H9 (cell line): Measurements from ENCODE around the gene NPC1. TPM values are rescaled to one million over a fixed set of nuclear protein-coding genes. Genes with fewer than 3 reads are reported as not detected.

Experiments
- DNase-seq: peaks from one replicate; pipeline ENCODE4 v3.0.0-alpha.2; 2017
- H2AFZ ChIP-seq: one replicate; pipeline ENCODE4 v1.6.1; 2013; ENCODE audit warnings: mild to moderate bottlenecking, low read length, control low read depth, moderate library complexity
- H2AK5ac ChIP-seq: 2 replicates; pipeline ENCODE4 v1.6.1; 2013; ENCODE audit warnings: low read length, control low read depth, mixed read lengths; ENCODE audit not compliant: insufficient read length
- H2BK120ac ChIP-seq: one replicate; pipeline ENCODE4 v1.6.1; 2013; ENCODE audit warnings: low read depth, mild to moderate bottlenecking, low read length, control low read depth, inconsistent platforms; ENCODE audit not compliant: poor library complexity, severe bottlenecking
- H2BK12ac ChIP-seq: 2 replicates; pipeline ENCODE4 v1.6.1; 2013; ENCODE audit warnings: low read length, control low read depth, mixed read lengths, low read depth; ENCODE audit not compliant: insufficient read length
- H2BK15ac ChIP-seq: 2 replicates; pipeline ENCODE4 v1.6.1; 2013; ENCODE audit warnings: low read depth, low read length, control low read depth
- H2BK20ac ChIP-seq: one replicate; pipeline ENCODE4 v1.6.1; 2013; ENCODE audit warnings: low read depth, mild to moderate bottlenecking, low read length, control low read depth, inconsistent platforms; ENCODE audit not compliant: poor library complexity, severe bottlenecking
- H2BK5ac ChIP-seq: 2 replicates; pipeline ENCODE4 v1.6.1; 2013; ENCODE audit warnings: low read length, control low read depth, mixed read lengths; ENCODE audit not compliant: insufficient read length
- H3K14ac ChIP-seq: 2 replicates; pipeline ENCODE4 v1.6.1; 2013; ENCODE audit warnings: low read length, control low read depth; ENCODE audit not compliant: insufficient read depth
- H3K18ac ChIP-seq: 2 replicates; pipeline ENCODE4 v1.6.1; 2013; ENCODE audit warnings: low read depth, mild to moderate bottlenecking, mixed read lengths, low read length, control low read depth; ENCODE audit not compliant: insufficient read length
- H3K23ac ChIP-seq: 2 replicates; pipeline ENCODE4 v1.6.1; 2013; ENCODE audit warnings: low read length, control low read depth, mixed read lengths, low read depth; ENCODE audit not compliant: insufficient read length
- H3K23me2 ChIP-seq: 2 replicates; pipeline ENCODE4 v1.6.1; 2013; ENCODE audit warnings: low read depth, mild to moderate bottlenecking, mixed read lengths, low read length, control low read depth; ENCODE audit not compliant: insufficient read length, poor library complexity, severe bottlenecking
- H3K27ac ChIP-seq: 2 replicates; pipeline ENCODE4 v1.5.1; 2013; ENCODE audit warnings: low read length, control low read depth, mixed read lengths, low read depth; ENCODE audit not compliant: insufficient read length
- H3K27me3 ChIP-seq: 2 replicates; pipeline ENCODE4 v1.6.1; 2013; ENCODE audit warnings: low read length, control low read depth, inconsistent platforms; ENCODE audit not compliant: insufficient read depth
- H3K4ac ChIP-seq: 2 replicates; pipeline ENCODE4 v1.6.1; 2013; ENCODE audit warnings: low read depth, mild to moderate bottlenecking, control low read depth, inconsistent platforms, low read length, moderate library complexity
- H3K4me1 ChIP-seq: 2 replicates; pipeline ENCODE4 v1.6.1; 2013; ENCODE audit warnings: low read length, control low read depth, inconsistent platforms; ENCODE audit not compliant: insufficient read depth
- H3K4me2 ChIP-seq: 2 replicates; pipeline ENCODE4 v1.6.1; 2013; ENCODE audit warnings: low read length, control low read depth, mixed read lengths; ENCODE audit not compliant: insufficient read length, insufficient read depth
- H3K56ac ChIP-seq: 2 replicates; pipeline ENCODE4 v1.6.1; 2013; ENCODE audit warnings: low read depth, mild to moderate bottlenecking, mixed read lengths, low read length, control low read depth; ENCODE audit not compliant: insufficient read length
- H3K79me1 ChIP-seq: 2 replicates; pipeline ENCODE4 v1.6.1; 2013; ENCODE audit warnings: low read depth, mild to moderate bottlenecking, moderate library complexity, low read length, control low read depth, inconsistent platforms; ENCODE audit not compliant: insufficient read depth, poor library complexity, severe bottlenecking
- H3K79me2 ChIP-seq: 2 replicates; pipeline ENCODE4 v1.6.1; 2013; ENCODE audit warnings: low read length, control low read depth, inconsistent platforms; ENCODE audit not compliant: insufficient read depth
- H3K9ac ChIP-seq: 2 replicates; pipeline ENCODE4 v1.6.1; 2013; ENCODE audit warnings: low read length, control low read depth, mixed read lengths; ENCODE audit not compliant: insufficient read length; ENCODE audit errors: extremely low read depth
- H3K9me3 ChIP-seq: one replicate; pipeline ENCODE4 v1.6.1; 2013; ENCODE audit warnings: low read depth, low read length, inconsistent platforms; ENCODE audit not compliant: control insufficient read depth
- H3T11ph ChIP-seq: one replicate; pipeline ENCODE4 v1.6.1; 2013; ENCODE audit warnings: mild to moderate bottlenecking, low read length, control low read depth, inconsistent platforms
- H4K20me1 ChIP-seq: one replicate; pipeline ENCODE4 v1.6.1; 2013; ENCODE audit not compliant: control insufficient read depth, insufficient read length, insufficient read depth
- H4K5ac ChIP-seq: 2 replicates; pipeline ENCODE4 v1.6.1; 2013; ENCODE audit warnings: low read depth, mild to moderate bottlenecking, mixed read lengths, low read length, control low read depth; ENCODE audit not compliant: insufficient read length
- H4K8ac ChIP-seq: replicated peaks from 2 replicates; pipeline ENCODE4 v1.6.1; 2013; ENCODE audit warnings: low read length, control low read depth, mixed read lengths, low read depth; ENCODE audit not compliant: insufficient read length
- H4K91ac ChIP-seq: 2 replicates; pipeline ENCODE4 v1.6.1; 2013; ENCODE audit warnings: low read depth, mild to moderate bottlenecking, moderate library complexity, mixed read lengths, low read length, control low read depth; ENCODE audit not compliant: insufficient read length
- H3K27ac Mint-ChIP-seq, 3 experiments: 2 replicates in 2 of 3; 3 replicates in 1 of 3; pipeline ENCODE4 v1.8.0; 2020 to 2021; ENCODE audit warnings: mixed read lengths in 3 of 3, mild to moderate bottlenecking in 1 of 3, moderate library complexity in 1 of 3
- H3K27me3 Mint-ChIP-seq: 2 replicates; pipeline ENCODE4 v1.8.0; 2021; ENCODE audit warnings: low read depth, mild to moderate bottlenecking, moderate library complexity, mixed read lengths
- H3K36me3 Mint-ChIP-seq, 3 experiments: 2 replicates in 2 of 3; 3 replicates in 1 of 3; pipeline ENCODE4 v1.8.0; 2020 to 2021; ENCODE audit warnings: low read depth in 3 of 3, mixed read lengths in 3 of 3; ENCODE audit not compliant: insufficient read depth in 1 of 3
- H3K4me1 Mint-ChIP-seq, 2 experiments: 2 replicates each; pipeline ENCODE4 v1.8.0; 2020; ENCODE audit warnings: mixed read lengths in 2 of 2
- H3K4me3 Mint-ChIP-seq, 2 experiments: 2 replicates in 1 of 2; 3 replicates in 1 of 2; pipeline ENCODE4 v1.8.0; 2020 to 2021; ENCODE audit warnings: mild to moderate bottlenecking in 2 of 2, mixed read lengths in 2 of 2, moderate library complexity in 1 of 2
- H3K9me3 Mint-ChIP-seq, 2 experiments: 2 replicates in 1 of 2; 3 replicates in 1 of 2; pipeline ENCODE4 v1.8.0; 2020; ENCODE audit warnings: mild to moderate bottlenecking in 2 of 2, mixed read lengths in 2 of 2, moderate library complexity in 1 of 2
- WGBS: extraction: QIAGEN DNeasy Blood & Tissue Kit; methylation state at CpG from one replicate; pipeline ENCODE4 v1.1.7; 2013; ENCODE audit warnings: missing lambda C conversion rate, low lambda C conversion rate, mixed read lengths; ENCODE audit not compliant: insufficient read length; ENCODE audit errors: extremely low coverage; 5-methylcytosine and 5-hydroxymethylcytosine counted together
- total RNA-seq: library from RNA; stranded (reverse); gene quantifications from 2 replicates; pipeline ENCODE4 v1.2.1, GENCODE V29; 2021
- TF ChIP-seq, protein P1 (sequence below): fragments of 200-600 bp; sonication (generic); conservative IDR thresholded peaks from 3 replicates; pipeline ENCODE4 v1.8.0; 2021; ENCODE audit warnings: antibody characterized with exemption, mild to moderate bottlenecking

Gene NPC1
- total RNA-seq, 1 experiment from 2014 or later, result 24.2 TPM

DNA sequence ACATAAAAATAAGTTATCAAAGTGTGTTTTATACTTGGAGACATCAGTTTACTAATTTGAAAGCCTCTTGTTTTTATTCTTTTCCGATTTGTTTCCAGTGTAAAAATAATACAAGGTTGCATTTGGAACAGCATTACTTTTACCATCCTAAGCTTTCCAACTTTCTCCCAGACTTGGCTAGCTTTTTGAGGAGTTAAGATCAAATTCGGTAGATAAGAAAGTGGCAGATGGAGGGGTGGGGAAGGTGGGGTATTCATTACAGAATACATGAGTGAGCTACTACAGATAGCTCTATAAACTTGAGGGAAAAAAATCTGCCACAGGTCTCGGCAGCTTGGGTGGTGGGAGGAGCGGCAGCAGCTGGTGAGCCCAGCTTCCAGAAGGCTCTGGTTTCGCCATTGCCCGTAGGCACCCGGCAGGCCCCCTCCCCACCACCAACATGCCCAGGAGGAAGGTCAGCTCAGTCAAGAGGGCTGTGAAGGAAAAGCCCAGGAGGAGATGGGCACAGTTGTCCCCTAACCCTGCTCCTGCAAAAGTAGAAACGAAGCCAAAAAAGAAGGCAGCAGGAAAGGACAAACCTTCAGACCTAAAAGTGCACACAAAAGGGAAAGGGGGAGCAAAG lies 101.6 kb downstream of the NPC1 start:
- Histone ChIP-seq H3K4ac (no peak overlapping the region), H3K14ac (no peak overlapping the region), H4K20me1 (no peaks in the 10 kb centered on the region), H2BK15ac (no peak overlapping the region), H3K27me3 (no peaks in the 10 kb centered on the region), H3K4me1 (no peaks in the 10 kb centered on the region), H2BK120ac (no peak overlapping the region), H3K18ac (no peak overlapping the region), H4K8ac (no peak overlapping the region), H2AK5ac (no peak overlapping the region), H3K23ac (no peak overlapping the region), H3K79me2 (no peaks in the 10 kb centered on the region), H2BK20ac (no peak overlapping the region), H3K9ac (no peak overlapping the region), H3T11ph (no peak overlapping the region), H2BK12ac (no peak overlapping the region), H3K9me3 (no peaks in the 10 kb centered on the region), H3K23me2 (no peaks in the 10 kb centered on the region), H4K5ac (no peak overlapping the region), H4K91ac (no peak overlapping the region), H2BK5ac (no peak overlapping the region), H3K4me2 (no peak overlapping the region), H3K79me1 (no peaks in the 10 kb centered on the region), H3K27ac (no peak overlapping the region), H3K56ac (no peak overlapping the region), H2AFZ (no peak overlapping the region)
- no peak overlapping the region; a peak in 1 of 7 replicates for H3K27ac Mint-ChIP-seq
- no peaks in the 10 kb centered on the region for H3K9me3 Mint-ChIP-seq
- no peaks in the 10 kb centered on the region for H3K27me3 Mint-ChIP-seq
- no peak overlapping the region for H3K4me3 Mint-ChIP-seq
- H3K36me3 Mint-ChIP-seq, result peaks cover 2 to 22% (median 9%) of the 10 kb centered on the region in 3 experiments
- no CpG with 5 or more reads among the region's 8 CpGs for whole genome bisulfite sequencing
- TF ChIP-seq, protein P1, sequence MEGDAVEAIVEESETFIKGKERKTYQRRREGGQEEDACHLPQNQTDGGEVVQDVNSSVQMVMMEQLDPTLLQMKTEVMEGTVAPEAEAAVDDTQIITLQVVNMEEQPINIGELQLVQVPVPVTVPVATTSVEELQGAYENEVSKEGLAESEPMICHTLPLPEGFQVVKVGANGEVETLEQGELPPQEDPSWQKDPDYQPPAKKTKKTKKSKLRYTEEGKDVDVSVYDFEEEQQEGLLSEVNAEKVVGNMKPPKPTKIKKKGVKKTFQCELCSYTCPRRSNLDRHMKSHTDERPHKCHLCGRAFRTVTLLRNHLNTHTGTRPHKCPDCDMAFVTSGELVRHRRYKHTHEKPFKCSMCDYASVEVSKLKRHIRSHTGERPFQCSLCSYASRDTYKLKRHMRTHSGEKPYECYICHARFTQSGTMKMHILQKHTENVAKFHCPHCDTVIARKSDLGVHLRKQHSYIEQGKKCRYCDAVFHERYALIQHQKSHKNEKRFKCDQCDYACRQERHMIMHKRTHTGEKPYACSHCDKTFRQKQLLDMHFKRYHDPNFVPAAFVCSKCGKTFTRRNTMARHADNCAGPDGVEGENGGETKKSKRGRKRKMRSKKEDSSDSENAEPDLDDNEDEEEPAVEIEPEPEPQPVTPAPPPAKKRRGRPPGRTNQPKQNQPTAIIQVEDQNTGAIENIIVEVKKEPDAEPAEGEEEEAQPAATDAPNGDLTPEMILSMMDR, result no peak
- DNase-seq, result no peak
- peaks cover 9 to 20% of the 10 kb centered on the region in 2 experiments for H3K4me1 Mint-ChIP-seq

Other genes with a start within 250 kb of the NPC1 start
- 30.8 and 34.6 TPM in 2 replicates for gene RIOK3, start 133.2 kb downstream of the NPC1 start, total RNA-seq
- gene RMC1, start 83.0 kb downstream of the NPC1 start, total RNA-seq, result 20.9 and 21.3 TPM in 2 replicates
- 1.9 and 2.1 TPM in 2 replicates for gene ANKRD29, start 76.4 kb upstream of the NPC1 start, total RNA-seq
- gene LAMA3, start 102.9 kb upstream of the NPC1 start, total RNA-seq, result 0.33 and 0.68 TPM in 2 replicates